ENCODE data around the gene RPGR. TPM values are rescaled to one million over a fixed set of nuclear protein-coding genes. Genes with fewer than 3 reads are reported as not detected.

RPGR gene
- total and polyA plus RNA-seq, 2 experiments from 2014 or later: 6.0 to 9.7 TPM

DNA sequence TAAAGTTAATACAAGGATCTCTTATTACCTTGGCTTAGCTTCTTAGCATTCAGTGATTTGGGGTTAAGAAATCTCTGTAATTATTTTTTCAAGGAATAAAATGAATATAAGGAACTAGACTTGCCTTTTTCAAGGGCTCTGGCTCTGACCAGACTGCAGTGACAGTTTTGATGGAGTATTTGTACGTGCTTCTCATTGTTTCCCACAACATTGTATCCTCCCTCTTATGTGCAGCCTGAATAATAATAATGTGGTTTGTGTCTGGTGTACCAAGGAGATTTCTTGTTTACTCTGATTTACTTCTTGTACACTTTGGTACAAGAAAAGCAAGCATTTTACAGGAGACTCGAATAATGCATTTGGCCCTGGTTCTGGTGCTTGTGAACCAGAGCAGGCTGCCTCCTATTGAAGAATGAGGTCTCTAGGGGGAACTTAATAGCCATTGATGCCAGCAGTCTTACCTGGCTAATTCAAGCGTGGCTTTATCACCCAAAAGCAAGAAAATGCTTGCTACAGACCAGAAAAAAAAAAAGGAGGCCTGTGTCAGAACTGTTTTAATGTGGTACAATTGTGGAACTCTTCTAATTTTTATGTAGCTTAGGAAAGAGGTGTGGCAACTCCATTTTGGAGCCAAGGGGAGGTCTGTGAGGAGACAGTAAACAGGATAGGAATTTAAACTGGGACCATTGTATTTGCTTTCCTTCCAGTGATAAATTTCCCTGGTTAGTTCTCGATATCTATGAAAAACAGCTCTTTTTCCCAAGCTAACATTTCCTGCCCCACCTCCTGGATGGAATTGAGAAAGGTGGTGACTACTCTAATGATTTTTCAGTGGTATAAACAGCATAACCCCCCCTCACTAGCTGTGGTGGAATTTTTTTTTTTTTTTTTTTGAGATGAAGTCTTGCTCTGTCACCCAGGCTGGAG is 30.7 kb upstream of the RPGR start:
- no peak overlapping the region for H3K4me2 ChIP-seq (ENCODE audit: unreplicated experiment)
- in situ Hi-C loops (cut with MboI): loop anchor here (25.0 kb wide), 1 partner anchor 104 kb away; no protein-coding TSS in a partner anchor
- no peak for TF ChIP-seq EZH2phosphoT487 (IDR thresholded peaks at IDR 0.05; ENCODE audit: insufficient read depth, low read depth)
- no peak for TF ChIP-seq EZH2 (IDR thresholded peaks at IDR 0.05; ENCODE audit: insufficient read depth, poor library complexity, severe bottlenecking)

DNA sequence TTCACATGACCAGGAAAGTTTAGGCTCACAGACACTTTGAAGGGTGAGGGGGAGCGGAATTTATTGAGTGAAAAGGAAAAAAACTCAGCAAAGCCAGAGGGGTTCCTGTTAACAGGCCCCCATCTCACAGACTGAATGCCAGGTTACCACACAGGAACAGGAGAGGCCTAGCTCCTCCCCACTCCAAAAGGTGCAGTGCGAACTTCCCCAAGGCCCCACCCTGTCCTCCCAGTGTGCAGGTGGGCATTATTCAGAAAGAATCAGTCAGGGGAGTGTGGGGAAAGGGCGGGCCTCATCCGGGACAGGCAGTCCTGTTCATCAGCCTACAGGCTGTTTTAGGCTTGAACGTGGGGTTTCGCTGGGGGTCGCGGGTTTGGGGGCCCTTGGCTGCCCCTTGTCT is 29.1 kb upstream of the RPGR start:
- H3K9me2 ChIP-seq (ENCODE audit: insufficient read depth): no peaks in the 10 kb centered on the region
- H3K36me3 ChIP-seq (ENCODE audit: low read depth): no peaks in the 10 kb centered on the region
- H3K4me1 ChIP-seq (ENCODE audit: insufficient read depth): no peaks in the 10 kb centered on the region
- no peak overlapping the region for H3K4me2 ChIP-seq (ENCODE audit: unreplicated experiment)
- H3K27ac ChIP-seq: no peak overlapping the region
- TF ChIP-seq EZH2 (IDR thresholded peaks at IDR 0.05; ENCODE audit: insufficient read depth, poor library complexity, severe bottlenecking) (no peak), EZH2phosphoT487 (IDR thresholded peaks at IDR 0.05; ENCODE audit: insufficient read depth, low read depth) (no peak)
- in situ Hi-C loops (cut with MboI): loop anchor here (25.0 kb wide), 1 partner anchor 106 kb away; no protein-coding TSS in a partner anchor
- H3K79me2 ChIP-seq (ENCODE audit: insufficient read depth): no peaks in the 10 kb centered on the region
- H3K4me3 ChIP-seq: no peak overlapping the region
- no peaks in the 10 kb centered on the region for H4K20me1 ChIP-seq (ENCODE audit: insufficient read depth)
- no peak overlapping the region for H3K9ac ChIP-seq
- DNase-seq: no peak
- no peaks in the 10 kb centered on the region for H3K9me3 ChIP-seq (ENCODE audit: low read depth)
- H3K27me3 ChIP-seq (replicated peaks; ENCODE audit: insufficient read depth): no peaks in the 10 kb centered on the region
- H2AFZ ChIP-seq: no peak overlapping the region
- H3F3A ChIP-seq (ENCODE audit: insufficient read depth): no peaks in the 10 kb centered on the region
- 62 to 67% methylated on average over 7 to 8 of the region's 8 CpGs for WGBS, 2 experiments (ENCODE audit: low coverage in 1 of 2, low lambda C conversion rate in 2 of 2, missing lambda C conversion rate in 2 of 2)

More for the DNA sequence above, 30.7 kb upstream of the RPGR start:
- no peaks in the 10 kb centered on the region for H3K9me3 ChIP-seq (ENCODE audit: low read depth)
- no peaks in the 10 kb centered on the region for H3K36me3 ChIP-seq (ENCODE audit: low read depth)
- WGBS, 2 experiments (ENCODE audit: low coverage in 1 of 2, low lambda C conversion rate in 2 of 2, missing lambda C conversion rate in 2 of 2): 56 to 62% methylated on average over 4 of the region's 4 CpGs
- no peaks in the 10 kb centered on the region for H3F3A ChIP-seq (ENCODE audit: insufficient read depth)
- no peak overlapping the region for H3K9ac ChIP-seq
- no peak overlapping the region for H2AFZ ChIP-seq
- no peaks in the 10 kb centered on the region for H3K4me1 ChIP-seq (ENCODE audit: insufficient read depth)
- DNase-seq: no peak
- no peaks in the 10 kb centered on the region for H3K9me2 ChIP-seq (ENCODE audit: insufficient read depth)
- no peaks in the 10 kb centered on the region for H3K27me3 ChIP-seq (replicated peaks; ENCODE audit: insufficient read depth)
- H3K4me3 ChIP-seq: no peak overlapping the region
- H3K27ac ChIP-seq: no peak overlapping the region
- no peaks in the 10 kb centered on the region for H4K20me1 ChIP-seq (ENCODE audit: insufficient read depth)
- H3K79me2 ChIP-seq (ENCODE audit: insufficient read depth): no peaks in the 10 kb centered on the region

DNA sequence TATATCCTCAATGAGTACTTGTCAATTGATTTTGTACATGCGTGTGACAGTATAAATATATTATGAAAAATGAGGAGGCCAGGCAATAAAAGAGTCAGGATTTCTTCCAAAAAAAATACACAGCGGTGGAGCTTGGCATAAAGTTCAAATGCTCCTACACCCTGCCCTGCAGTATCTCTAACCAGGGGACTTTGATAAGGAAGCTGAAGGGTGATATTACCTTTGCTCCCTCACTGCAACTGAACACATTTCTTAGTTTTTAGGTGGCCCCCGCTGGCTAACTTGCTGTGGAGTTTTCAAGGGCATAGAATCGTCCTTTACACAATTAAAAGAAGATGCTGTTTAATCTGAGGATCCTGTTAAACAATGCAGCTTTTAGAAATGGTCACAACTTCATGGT is 25.1 kb upstream of the RPGR start, which contains the start of gene OTC:
Gene OTC (plus strand): TSS at position 243 of the 400 bp plus-strand sequence. CDS start 93 bp downstream, at position 336.
- in situ Hi-C loops (cut with MboI): loop anchor here (25.0 kb wide), 1 partner anchor 110 kb away; no protein-coding TSS in a partner anchor
- Histone ChIP-seq H3K27me3 (replicated peaks; ENCODE audit: insufficient read depth) (no peaks in the 10 kb centered on the region), H3K79me2 (ENCODE audit: insufficient read depth) (no peaks in the 10 kb centered on the region), H3K9me2 (ENCODE audit: insufficient read depth) (no peaks in the 10 kb centered on the region), H3K4me2 (ENCODE audit: unreplicated experiment) (no peak within 1 kb of the TSS), H3K9me3 (ENCODE audit: low read depth) (no peaks in the 10 kb centered on the region), H3K9ac (no peak within 1 kb of the TSS), H3K27ac (no peak within 1 kb of the TSS), H3K4me3 (no peak within 1 kb of the TSS), H3K36me3 (ENCODE audit: low read depth) (no peaks in the 10 kb centered on the region), H2AFZ (no peak within 1 kb of the TSS), H3F3A (ENCODE audit: insufficient read depth) (no peaks in the 10 kb centered on the region), H3K4me1 (ENCODE audit: insufficient read depth) (no peaks in the 10 kb centered on the region), H4K20me1 (ENCODE audit: insufficient read depth) (no peaks in the 10 kb centered on the region)
- 74 to 78% methylated on average over 4 of the region's 4 CpGs for WGBS, 2 experiments (ENCODE audit: low coverage in 1 of 2, low lambda C conversion rate in 2 of 2, missing lambda C conversion rate in 2 of 2)
- TF ChIP-seq EZH2phosphoT487 (IDR thresholded peaks at IDR 0.05; ENCODE audit: insufficient read depth, low read depth): no peak
- TF ChIP-seq EZH2 (IDR thresholded peaks at IDR 0.05; ENCODE audit: insufficient read depth, poor library complexity, severe bottlenecking): no peak
- no peak for DNase-seq

DNA sequence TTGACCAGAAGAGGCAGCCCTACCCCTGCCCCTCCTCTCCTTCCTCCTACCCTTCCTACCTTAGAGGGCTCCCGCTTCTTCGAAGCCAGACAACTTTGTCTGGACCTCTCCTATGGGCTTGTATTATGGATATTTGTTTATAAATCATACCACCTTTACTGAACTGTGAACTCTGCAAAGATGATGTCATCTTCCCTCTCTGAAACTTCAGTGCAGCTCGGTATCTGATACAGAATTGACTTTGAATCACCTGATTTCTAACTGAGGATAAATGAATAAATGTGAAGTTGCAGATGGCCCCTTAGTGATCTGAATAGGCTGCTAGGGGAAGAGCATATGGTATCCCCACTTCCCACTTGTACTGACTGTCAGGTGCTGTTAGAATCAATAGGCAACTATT is 24.0 kb upstream of the RPGR start:
- no peaks in the 10 kb centered on the region for H4K20me1 ChIP-seq (ENCODE audit: insufficient read depth)
- TF ChIP-seq EZH2phosphoT487 (IDR thresholded peaks at IDR 0.05; ENCODE audit: insufficient read depth, low read depth) (no peak), EZH2 (IDR thresholded peaks at IDR 0.05; ENCODE audit: insufficient read depth, poor library complexity, severe bottlenecking) (no peak)
- no peaks in the 10 kb centered on the region for H3K36me3 ChIP-seq (ENCODE audit: low read depth)
- H3K4me3 ChIP-seq: no peak overlapping the region
- H3K27me3 ChIP-seq (replicated peaks; ENCODE audit: insufficient read depth): no peaks in the 10 kb centered on the region
- in situ Hi-C loops (cut with MboI): loop anchor here (25.0 kb wide), 1 partner anchor 111 kb away; no protein-coding TSS in a partner anchor
- WGBS, 2 experiments (ENCODE audit: low coverage in 1 of 2, low lambda C conversion rate in 2 of 2, missing lambda C conversion rate in 2 of 2): 73 to 90% methylated on average over 3 of the region's 3 CpGs
- no peaks in the 10 kb centered on the region for H3F3A ChIP-seq (ENCODE audit: insufficient read depth)
- H2AFZ ChIP-seq: no peak overlapping the region
- no peak overlapping the region for H3K4me2 ChIP-seq (ENCODE audit: unreplicated experiment)
- H3K4me1 ChIP-seq (ENCODE audit: insufficient read depth): no peaks in the 10 kb centered on the region
- H3K9me3 ChIP-seq (ENCODE audit: low read depth): no peaks in the 10 kb centered on the region
- H3K27ac ChIP-seq: no peak overlapping the region
- no peaks in the 10 kb centered on the region for H3K9me2 ChIP-seq (ENCODE audit: insufficient read depth)
- DNase-seq: no peak
- no peak overlapping the region for H3K9ac ChIP-seq
- no peaks in the 10 kb centered on the region for H3K79me2 ChIP-seq (ENCODE audit: insufficient read depth)

Data from GM23248 (cell line).